Activated naive CD4-positive, alpha-beta T cell (primary cell): ENCODE measurements around the gene KISS1R.
A peak's percentile ranks its signal among the peaks of the same experiment; 100 is the strongest.
"Not testable (repeated sequence)": the region's sequence is repeated elsewhere in the genome, so short reads cannot be mapped to it uniquely, and the experiment has no call there.

Source experiments
- DNase-seq, 4 experiments: peaks; one replicate each; lab custom pipeline; 2025; lab: John Stamatoyannopoulos, UW

KISS1R gene

GRCh38 chr19:881385-882071, 35.6 kb upstream of the KISS1R start:
- DNase-seq = no peak

GRCh38 chr19:882871-883497, 34.1 kb upstream of the KISS1R start:
- DNase-seq = no peak

- no peak for DNase-seq
Measured at GRCh38 chr19:883661-884211, 33.4 kb upstream of the KISS1R start.

DNA sequence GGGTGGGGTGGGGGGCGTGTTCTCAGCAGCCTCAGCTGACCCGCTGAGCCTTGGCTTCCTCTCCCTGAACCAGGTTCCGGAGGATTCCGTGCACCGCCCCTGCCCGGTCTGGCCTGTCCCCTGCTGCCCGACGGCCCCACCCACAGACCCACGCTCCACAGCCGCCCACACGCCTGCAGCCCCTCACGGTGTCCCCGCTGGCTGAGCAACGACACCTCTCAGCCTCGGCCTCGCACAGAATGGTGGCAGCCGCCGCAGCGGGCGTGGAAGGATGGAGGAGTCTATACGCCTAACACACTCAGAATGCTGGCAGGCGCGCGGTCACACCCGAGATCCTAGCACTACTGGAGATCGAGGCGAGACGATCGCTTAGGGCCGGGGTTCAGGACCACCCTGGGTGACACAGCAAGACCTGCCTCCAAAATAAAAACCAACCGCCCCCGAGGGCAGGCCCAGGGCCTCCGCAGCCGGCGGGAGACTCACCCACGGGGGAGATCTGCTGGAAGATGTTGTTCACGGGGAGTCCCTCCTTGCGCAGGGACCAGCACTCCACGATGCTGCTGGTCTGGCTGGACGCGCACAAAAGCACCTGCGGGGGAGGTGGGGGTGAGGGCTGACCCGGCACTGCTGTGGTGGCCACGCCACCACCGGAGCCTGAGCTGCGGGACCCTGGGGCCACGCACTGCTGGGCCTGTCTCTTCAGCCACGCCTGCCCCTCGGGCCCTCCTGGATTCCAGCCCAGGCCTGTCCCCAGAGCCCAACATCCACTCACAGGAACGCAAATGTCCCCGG, 32.5 kb upstream of the KISS1R start:
- no peak for DNase-seq

GRCh38 chr19:885536-886224, 31.5 kb upstream of the KISS1R start:
- no peak for DNase-seq

GRCh38 chr19:887072-887471, 30.1 kb upstream of the KISS1R start:
- no peak for DNase-seq

DNA sequence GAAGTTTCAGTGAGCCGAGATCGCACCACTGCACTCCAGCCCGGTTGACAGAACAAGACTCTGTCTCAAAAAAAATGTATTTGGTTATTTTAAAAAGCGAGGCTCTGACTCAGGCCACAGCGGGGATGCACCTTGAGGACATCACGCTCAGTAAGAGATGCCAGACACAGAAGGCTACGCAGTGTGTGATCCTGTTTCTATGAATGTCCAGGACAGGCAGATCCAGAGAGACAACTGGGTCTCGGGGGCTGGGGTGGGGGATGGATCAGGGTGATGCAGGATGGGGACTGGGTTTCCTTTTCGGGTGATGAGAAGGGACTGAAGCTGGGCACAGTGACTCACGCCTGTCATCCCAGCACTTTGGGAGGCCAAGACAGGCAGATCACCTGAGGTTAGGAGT, 29.5 kb upstream of the KISS1R start:
- DNase-seq = no peak

GRCh38 chr19:888581-889385, 28.4 kb upstream of the KISS1R start:
- no peak for DNase-seq

- no peak for DNase-seq
Measured at GRCh38 chr19:889662-890295, 27.4 kb upstream of the KISS1R start.

DNA sequence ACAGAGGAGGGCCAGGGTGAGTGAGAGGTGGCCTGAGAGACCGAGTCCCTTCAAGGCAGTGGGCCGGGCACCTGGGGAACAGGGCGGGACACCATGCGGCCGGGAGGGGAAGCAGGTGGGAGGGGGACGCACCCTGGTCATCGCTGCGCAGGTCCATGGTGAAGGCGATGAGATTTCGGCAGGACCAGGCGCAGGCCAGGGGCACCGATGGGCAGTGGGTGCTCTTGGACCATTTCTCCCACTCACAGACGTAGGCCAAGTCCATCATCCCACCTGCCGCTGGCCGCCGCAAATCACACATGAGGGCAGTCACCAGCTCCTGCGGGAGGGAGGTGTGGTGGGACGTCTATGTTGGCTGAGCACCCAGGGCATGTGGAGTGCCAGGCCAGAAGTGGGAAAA, 26.3 kb upstream of the KISS1R start:
- no peak for DNase-seq

DNA sequence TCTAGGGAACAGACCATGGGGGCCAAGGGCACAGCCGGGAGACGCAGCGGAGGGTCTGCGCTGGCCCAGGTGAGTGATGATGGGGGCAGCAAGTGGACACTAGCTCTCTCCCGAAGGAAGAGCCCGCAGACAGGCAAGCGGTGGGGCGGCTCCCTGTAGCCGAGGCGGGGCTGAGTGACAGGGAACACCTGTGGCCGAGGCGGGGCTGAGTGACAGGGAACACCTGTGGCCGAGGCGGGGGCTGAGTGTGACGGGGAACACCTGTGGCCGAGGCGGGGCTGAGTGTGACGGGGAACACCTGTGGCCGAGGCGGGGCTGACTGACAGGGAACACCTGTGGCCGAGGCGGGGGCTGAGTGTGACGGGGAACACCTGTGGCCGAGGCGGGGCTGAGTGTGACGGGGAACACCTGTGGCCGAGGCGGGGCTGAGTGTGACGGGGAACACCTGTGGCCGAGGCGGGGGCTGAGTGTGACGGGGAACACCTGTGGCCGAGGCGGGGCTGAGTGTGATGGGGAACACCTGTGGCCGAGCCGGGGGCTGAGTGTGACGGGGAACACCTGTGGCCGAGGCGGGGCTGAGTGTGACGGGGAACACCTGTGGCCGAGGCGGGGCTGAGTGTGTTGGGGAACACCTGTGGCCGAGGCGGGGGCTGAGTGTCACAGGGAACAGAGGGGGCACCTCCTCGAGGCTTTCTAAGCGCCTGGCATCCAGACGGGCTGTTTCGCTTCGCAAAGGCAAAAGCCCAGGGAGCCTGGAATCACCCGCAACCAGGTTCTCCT, 25.5 kb upstream of the KISS1R start:
- DNase-seq = not testable (repeated sequence)

GRCh38 chr19:892243-892893, 24.8 kb upstream of the KISS1R start:
- no peak for DNase-seq

DNA sequence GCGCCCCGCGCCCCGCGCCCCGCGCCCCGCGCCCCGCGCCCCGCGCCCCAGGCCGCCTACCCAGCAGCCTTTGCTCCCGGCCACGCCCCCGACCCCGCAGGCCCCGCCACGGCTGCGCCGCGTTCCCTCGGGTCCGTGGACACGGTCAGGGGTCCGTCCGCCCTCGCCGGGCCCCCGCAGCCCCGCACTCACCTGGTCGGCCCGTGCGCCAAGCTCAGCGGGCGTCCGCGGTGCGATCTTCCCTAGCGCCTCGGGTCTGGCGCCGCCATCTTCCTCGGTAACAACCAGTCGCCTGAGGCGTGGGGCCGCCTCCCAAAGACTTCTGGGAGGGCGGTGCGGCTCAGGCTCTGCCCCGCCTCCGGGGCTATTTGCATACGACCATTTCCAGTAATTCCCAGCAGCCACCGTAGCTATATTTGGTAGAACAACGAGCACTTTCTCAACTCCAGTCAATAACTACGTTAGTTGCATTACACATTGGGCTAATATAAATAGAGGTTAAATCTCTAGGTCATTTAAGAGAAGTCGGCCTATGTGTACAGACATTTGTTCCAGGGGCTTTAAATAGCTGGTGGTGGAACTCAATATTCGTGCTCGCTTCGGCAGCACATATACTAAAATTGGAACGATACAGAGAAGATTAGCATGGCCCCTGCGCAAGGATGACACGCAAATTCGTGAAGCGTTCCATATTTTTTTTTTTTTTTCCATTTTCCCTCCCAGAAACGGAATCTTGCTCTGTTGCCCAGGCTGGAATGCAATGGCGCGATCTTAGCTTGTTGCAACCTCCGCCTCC, 24.0 kb upstream of the KISS1R start, which contains the start of the genes MED16 and RNU6-9:
TSS of gene MED16 (minus strand) at position 294 of the 796 bp plus-strand sequence. CDS start 2,056 bp downstream, outside the sequence.
TSS of gene RNU6-9 (plus strand) at position 591 of the 796 bp plus-strand sequence.
- peak; percentile 64 to 84 (median 74) for DNase-seq

DNA sequence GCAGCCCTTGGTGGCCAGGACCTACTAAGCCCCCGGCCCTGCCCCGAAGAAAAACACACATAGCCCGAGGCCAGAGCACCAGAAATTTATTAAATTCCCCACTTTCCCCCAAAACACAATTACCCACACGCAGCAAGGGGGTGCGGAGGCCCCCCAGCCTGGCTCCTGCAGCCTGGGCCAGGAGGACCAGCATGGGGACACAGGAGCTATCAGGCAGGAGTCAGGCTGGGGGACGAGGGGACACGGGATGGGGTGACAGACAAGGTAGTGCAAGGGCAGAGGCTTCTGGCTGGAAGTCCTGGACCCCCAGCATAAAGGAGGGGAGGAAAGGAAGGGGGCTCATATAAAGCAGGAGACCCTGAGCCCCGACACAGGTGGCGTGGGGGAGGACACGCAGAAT, 20.7 kb upstream of the KISS1R start:
- no peak for DNase-seq

DNA sequence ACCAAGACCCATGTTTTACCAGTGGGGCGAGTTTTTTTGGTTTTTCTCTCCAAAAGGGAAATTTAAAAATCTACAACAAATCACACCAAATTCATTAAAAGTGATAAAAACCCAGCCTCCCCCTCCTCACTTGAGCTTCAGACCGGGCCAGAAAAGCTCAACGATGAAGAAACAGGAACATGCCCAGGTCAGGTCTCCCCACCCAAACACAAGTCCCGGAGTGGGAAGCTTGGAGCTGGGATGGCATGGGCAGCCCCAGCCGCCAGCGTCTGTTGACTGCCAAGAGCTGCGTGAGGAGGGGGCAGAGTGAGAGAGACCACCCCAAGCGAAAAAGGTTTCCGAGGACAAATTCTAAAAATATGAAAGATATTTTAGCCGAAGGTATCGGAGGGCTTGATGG, 20.1 kb upstream of the KISS1R start:
- no peak for DNase-seq

DNA sequence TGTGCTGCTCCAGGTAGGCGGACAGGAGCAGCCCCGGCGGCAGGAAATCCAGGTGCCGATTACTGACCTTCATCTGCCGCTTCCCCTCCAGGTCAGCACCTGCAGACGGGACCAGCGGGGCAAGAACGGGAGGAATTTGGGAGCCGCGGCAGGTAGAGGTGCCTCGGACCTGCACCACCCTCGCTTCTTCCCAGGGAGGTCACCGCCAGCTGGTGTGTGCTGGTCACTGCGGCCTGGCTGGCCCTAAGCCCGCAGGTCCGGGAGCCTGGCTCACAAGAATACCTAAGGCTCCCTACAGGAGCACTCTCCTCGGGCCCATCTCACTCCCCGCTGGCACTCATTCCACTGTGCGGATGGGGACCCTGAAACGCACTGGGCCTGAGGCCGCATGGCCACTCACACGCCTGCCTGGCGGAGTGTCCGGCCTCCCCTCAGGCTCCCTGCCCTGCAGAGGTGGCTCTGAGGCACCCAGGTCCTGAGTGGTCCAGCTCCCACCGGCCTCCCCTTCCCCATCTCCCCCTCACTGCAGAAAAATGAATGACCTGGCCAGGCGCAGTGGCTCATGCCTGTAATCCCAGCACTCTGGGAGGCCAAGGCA, 19.6 kb upstream of the KISS1R start:
- no peak for DNase-seq

DNA sequence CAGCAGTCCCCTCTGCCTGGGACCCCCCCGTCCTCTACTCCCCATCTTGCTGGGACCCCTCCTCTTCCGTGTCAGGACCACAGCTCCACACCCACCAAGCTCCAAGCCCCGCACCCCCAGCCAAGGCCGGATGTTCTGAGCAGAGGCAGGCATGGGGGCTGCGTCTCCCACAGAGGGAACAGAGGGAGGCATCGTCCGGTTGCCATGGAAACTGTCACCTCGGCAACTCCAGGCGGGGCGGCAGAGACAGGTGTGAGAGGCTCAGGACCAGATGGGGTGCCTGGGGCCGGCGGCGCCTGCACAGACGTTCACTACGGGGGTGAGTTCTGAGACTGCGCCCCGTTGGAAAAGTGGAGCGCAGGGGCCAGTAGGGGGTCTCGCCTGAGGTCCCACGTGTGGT, 18.5 kb upstream of the KISS1R start:
- peak in 2 of 4 experiments; percentile 29 to 45 for DNase-seq
